ENCODE measurements around the gene SH3PXD2A. TPM values are rescaled to one million over a fixed set of nuclear protein-coding genes. Genes with fewer than 3 reads are reported as not detected.

The SH3PXD2A gene
- total and polyA plus RNA-seq, 2 of the 4 experiments (the other 2 are of a cell fraction) = 6.3 to 23.0 TPM

GRCh38 chr10:103696411-103697145 is 158.8 kb downstream of the SH3PXD2A start:
- dilution Hi-C loops (cut with HindIII; ENCODE audit: low sequenced_read_pairs, unreplicated experiment) (no loop called here), in situ Hi-C loops (cut with MboI; ENCODE audit: low sequenced_read_pairs) (no loop called here), intact Hi-C loops (cut with micrococcal nuclease) (no loop called here)
- H3K4me2 ChIP-seq (ENCODE audit: low read depth, low read length) = 0 out of 2 replicates have a peak overlapping the region, but pooled peaks have one; percentile 8
- no TSS peak for BruUV-seq (replicated peaks)
- TF ChIP-seq MXI1 (IDR thresholded peaks at IDR 0.05; ENCODE audit: borderline replicate concordance, low read depth, low read length) (no peak), CEBPB (IDR thresholded peaks at IDR 0.05; ENCODE audit: low read depth, low read length) (peak; percentile 83), POLR2A (IDR thresholded peaks at IDR 0.05; ENCODE audit: low read depth, low read length) (0 out of 2 replicates have a peak, but pooled peaks have one; percentile 28), RAD21 (IDR thresholded peaks at IDR 0.05; ENCODE audit: low read length) (peak; percentile 18; the same call in 1 of the 2 replicates), RCOR1 (IDR thresholded peaks at IDR 0.05; ENCODE audit: insufficient replicate concordance, low read length) (peak; percentile 48), FOS (IDR thresholded peaks at IDR 0.05; ENCODE audit: low read depth, low read length) (peak; percentile 89), MAFK (IDR thresholded peaks at IDR 0.05; ENCODE audit: low read depth, low read length) (no peak), CTCF (conservative IDR thresholded peaks at IDR 0.05; ENCODE audit: low read depth, low read length) (peak; percentile 53), MAZ (IDR thresholded peaks at IDR 0.05; ENCODE audit: borderline replicate concordance, low read depth, low read length) (peak; percentile 97), NFE2L2 (IDR thresholded peaks at IDR 0.05; ENCODE audit: low read depth, low read length) (peak; percentile 63; the same call in 1 of the 2 replicates)
- peak overlapping the region; percentile 31; the same call in 1 of the 2 replicates for H3K27ac ChIP-seq (ENCODE audit: insufficient read depth, low read length)
- H3K36me3 ChIP-seq (ENCODE audit: control insufficient read depth, insufficient read depth, low read length) = no peaks in the 10 kb centered on the region
- ATAC-seq (ENCODE audit: low read depth) (peak; percentile 91), DNase-seq (peak; percentile 92)
- no CpG with 5 or more reads among the region's 10 CpGs for WGBS, 2 experiments (ENCODE audit: extremely low coverage in 2 of 2, insufficient read length in 1 of 2)
- H3K27me3 ChIP-seq (ENCODE audit: control insufficient read depth, insufficient read depth, low read length) = no peaks in the 10 kb centered on the region; the same call in 1 of the 2 replicates
- peak overlapping the region; percentile 24; the same call in 1 of the 2 replicates for H4K5ac ChIP-seq (ENCODE audit: low read depth, low read length)
- peak overlapping the region; percentile 86 for H2AFZ ChIP-seq (replicated peaks; ENCODE audit: low read length, poor library complexity)
- H3K9ac ChIP-seq (ENCODE audit: low read depth, low read length) = peak overlapping the region; percentile 22; the same call in 1 of the 2 replicates
- peak overlapping the region; percentile 80; the same call in 1 of the 2 replicates for H3K23ac ChIP-seq (ENCODE audit: low read depth, low read length)
- H3K4ac ChIP-seq (ENCODE audit: low read depth, low read length) = peak overlapping the region; percentile 94
- H2BK120ac ChIP-seq (ENCODE audit: low read depth, low read length) = peak overlapping the region; percentile 94
- H3K9me1 ChIP-seq (ENCODE audit: insufficient read depth, low read length) = peaks cover 15% of the 10 kb centered on the region
- no peaks in the 10 kb centered on the region for H4K20me1 ChIP-seq (ENCODE audit: insufficient read depth, low read length)
- peak overlapping the region; percentile 83 to 93 for H4K8ac ChIP-seq (ENCODE audit: low read depth in 2 of 2, low read length in 2 of 2)
- no peak overlapping the region; the same call in 1 of the 2 replicates for H3K18ac ChIP-seq (ENCODE audit: low read depth, low read length)
- H2BK20ac ChIP-seq (ENCODE audit: low read depth, low read length) = peak overlapping the region; percentile 80; the same call in 1 of the 2 replicates
- CTCF ChIA-PET = interaction anchor here (0.7 to 2.5 kb wide), 5 partner anchors 8 to 189 kb away, joined by 3 to 11 read pairs (median 4); no protein-coding TSS in a partner anchor
- peak overlapping the region; percentile 80 for H2BK5ac ChIP-seq (ENCODE audit: low read depth, low read length, poor library complexity, severe bottlenecking)
- H3K56ac ChIP-seq (ENCODE audit: extremely low read depth, insufficient read depth, low read length) = peak overlapping the region; percentile 77; the same call in 1 of the 2 replicates
- peaks cover 21% of the 10 kb centered on the region for H3K4me1 ChIP-seq (ENCODE audit: control insufficient read depth, insufficient read depth, low read length)
- H3K9me3 ChIP-seq (ENCODE audit: control insufficient read depth, insufficient read depth, low read length) = no peaks in the 10 kb centered on the region
- H4K91ac ChIP-seq (ENCODE audit: insufficient read depth, low read depth, low read length) = peak overlapping the region; percentile 95
- peak overlapping the region; percentile 80 for H2AK9ac ChIP-seq (replicated peaks; ENCODE audit: low read depth, low read length, poor library complexity)
- peak overlapping the region; percentile 63; the same call in 1 of the 2 replicates for H2AK5ac ChIP-seq (ENCODE audit: low read depth, low read length)
- H2BK15ac ChIP-seq (ENCODE audit: low read depth, low read length) = peak overlapping the region; percentile 92
- H3K79me1 ChIP-seq (ENCODE audit: low read depth in 1 of 2, low read length in 2 of 2) = peaks cover 3 to 14% of the 10 kb centered on the region in 2 experiments; a peak in 2 of 4 replicates
- POLR2A ChIA-PET (ENCODE audit: unreplicated experiment) = no interaction called here
- H3K14ac ChIP-seq (replicated peaks; ENCODE audit: low read depth, low read length) = peak overlapping the region; percentile 86
- H3K4me3 ChIP-seq (ENCODE audit: insufficient read depth, low read depth, low read length) = no peak overlapping the region
